ENCODE results near the gene PHF23. TPM values are rescaled to one million over a fixed set of nuclear protein-coding genes. Genes with fewer than 3 reads are reported as not detected.

The PHF23 gene
- total and polyA plus RNA-seq, 9 of the 15 experiments (the other 6 are each of a cell fraction or from before 2014, with no cell fraction given): 7.4 to 87.5 (median 33.7) TPM

- no peak for TF ChIP-seq CHD7 (IDR thresholded peaks at IDR 0.05; ENCODE audit: low read depth, low read length)
- peak; percentile 87 for TF ChIP-seq CXXC5 (CRISPR knock-in tag; IDR thresholded peaks at IDR 0.05)
- peak; percentile 65 for TF ChIP-seq L3MBTL2 (IDR thresholded peaks at IDR 0.05)
- TF ChIP-seq KLF16 (IDR thresholded peaks at IDR 0.05): 0 out of 2 replicates have a peak, but pooled peaks have one; percentile 33
- TF ChIP-seq NONO (IDR thresholded peaks at IDR 0.05; ENCODE audit: low read depth in 2 of 2, low read length in 1 of 2): no peak
- TF ChIP-seq ZNF668 (CRISPR knock-in tag; IDR thresholded peaks at IDR 0.05): no peak
- no peak for TF ChIP-seq RBM14 (IDR thresholded peaks at IDR 0.05; ENCODE audit: borderline replicate concordance, insufficient read depth, low read depth, low read length)
- no peak; the same call in 1 of the 2 replicates for TF ChIP-seq ARID3B (CRISPR knock-in tag; IDR thresholded peaks at IDR 0.05; ENCODE audit: borderline replicate concordance)
- TF ChIP-seq SMAD4 (CRISPR knock-in tag; conservative IDR thresholded peaks at IDR 0.05): peak; percentile 87
These were observed 4.9 kb downstream of the PHF23 start, which contains the start of gene DVL2 (continued) for GRCh38 chr17:7234083-7234951.

All from K562 (cell line).